Coronary artery (tissue), 2 donors: Measurements from ENCODE around the gene NME2.

Experiments used
- DNase-seq: peaks from one replicate; pipeline ENCODE4 v3.0.0-alpha.2; 2017; ENCODE audit warnings: low spot score
- H3K27ac ChIP-seq, 2 donors: fragments of 200-600 bp; sonication (generic); one replicate each; pipeline ENCODE4 v1.5.1; 2016 to 2019
- H3K4me3 ChIP-seq: fragments of 200-600 bp; sonication (generic); 2 replicates; pipeline ENCODE4 v1.5.1; 2016; ENCODE audit warnings: mild to moderate bottlenecking, moderate library complexity
- TF ChIP-seq, protein P1 (sequence below): fragments of 200-600 bp; sonication (generic); IDR thresholded peaks from one replicate; pipeline ENCODE4 v1.5.1; 2019; ENCODE audit warnings: antibody characterized with exemption

Gene NME2

DNA sequence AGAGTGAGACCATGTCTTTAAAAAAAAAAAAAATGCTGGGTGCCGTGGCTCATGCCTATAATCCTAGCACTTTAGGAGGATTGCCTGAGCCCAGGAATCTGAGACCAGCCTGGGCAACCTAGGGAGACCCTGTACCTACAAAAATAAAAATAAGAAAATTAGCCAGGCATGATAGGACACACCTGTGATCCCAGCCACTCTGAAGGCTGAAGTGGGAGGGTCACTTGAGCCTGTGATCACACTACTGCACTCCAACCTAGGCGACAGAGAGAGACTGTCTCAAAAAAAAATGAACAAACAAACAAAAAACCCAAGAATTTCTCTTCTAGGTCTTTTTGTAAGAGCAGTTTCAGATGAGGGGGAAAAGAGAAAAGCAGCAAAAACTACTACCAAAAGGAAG, 34.6 kb downstream of the NME2 start:
- Histone ChIP-seq H3K4me3 (no peak overlapping the region), H3K27ac (no peak overlapping the region)
- DNase-seq = no peak
- TF ChIP-seq, protein P1, sequence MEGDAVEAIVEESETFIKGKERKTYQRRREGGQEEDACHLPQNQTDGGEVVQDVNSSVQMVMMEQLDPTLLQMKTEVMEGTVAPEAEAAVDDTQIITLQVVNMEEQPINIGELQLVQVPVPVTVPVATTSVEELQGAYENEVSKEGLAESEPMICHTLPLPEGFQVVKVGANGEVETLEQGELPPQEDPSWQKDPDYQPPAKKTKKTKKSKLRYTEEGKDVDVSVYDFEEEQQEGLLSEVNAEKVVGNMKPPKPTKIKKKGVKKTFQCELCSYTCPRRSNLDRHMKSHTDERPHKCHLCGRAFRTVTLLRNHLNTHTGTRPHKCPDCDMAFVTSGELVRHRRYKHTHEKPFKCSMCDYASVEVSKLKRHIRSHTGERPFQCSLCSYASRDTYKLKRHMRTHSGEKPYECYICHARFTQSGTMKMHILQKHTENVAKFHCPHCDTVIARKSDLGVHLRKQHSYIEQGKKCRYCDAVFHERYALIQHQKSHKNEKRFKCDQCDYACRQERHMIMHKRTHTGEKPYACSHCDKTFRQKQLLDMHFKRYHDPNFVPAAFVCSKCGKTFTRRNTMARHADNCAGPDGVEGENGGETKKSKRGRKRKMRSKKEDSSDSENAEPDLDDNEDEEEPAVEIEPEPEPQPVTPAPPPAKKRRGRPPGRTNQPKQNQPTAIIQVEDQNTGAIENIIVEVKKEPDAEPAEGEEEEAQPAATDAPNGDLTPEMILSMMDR = no peak

DNA sequence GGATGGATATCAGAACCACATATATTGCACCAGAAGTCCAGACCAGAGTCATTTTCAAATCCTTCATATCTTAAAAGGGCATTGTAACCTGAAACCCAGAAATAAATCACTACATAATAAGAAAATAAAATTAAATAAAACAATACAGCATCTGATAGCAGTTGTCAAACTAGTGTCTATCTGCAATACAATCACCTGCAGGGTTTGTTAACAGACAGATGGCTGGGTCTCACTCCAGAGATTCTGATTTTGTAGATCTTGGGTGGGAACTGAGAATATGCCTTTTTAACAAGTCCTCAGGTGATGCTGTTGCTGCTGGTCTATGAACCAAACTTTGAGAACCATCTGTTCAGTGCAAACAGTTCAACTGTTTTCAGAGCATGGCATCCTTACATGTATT, 37.6 kb downstream of the NME2 start:
- Histone ChIP-seq H3K27ac (no peak overlapping the region), H3K4me3 (no peak overlapping the region)
- DNase-seq = no peak
- TF ChIP-seq, protein P1 = no peak

DNA sequence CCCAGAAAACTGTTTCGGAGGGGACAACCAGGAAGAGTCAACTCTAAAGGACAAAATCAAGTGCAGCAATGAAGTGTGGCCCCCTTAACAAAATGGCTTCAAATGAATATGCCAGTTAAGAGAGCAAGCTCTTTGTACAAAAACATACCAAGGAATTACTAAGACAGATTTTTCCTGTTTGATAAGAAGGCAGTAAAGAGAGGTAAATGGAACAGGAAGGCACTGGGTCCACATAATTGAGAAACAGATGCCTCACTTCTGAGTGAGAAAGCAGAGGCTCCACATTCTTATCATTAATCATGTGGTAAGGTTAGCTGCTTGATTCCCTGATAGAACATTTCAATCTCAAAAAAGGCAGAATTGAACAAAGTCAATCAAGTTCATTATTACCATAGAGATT, 48.7 kb downstream of the NME2 start:
- no peak for DNase-seq
- Histone ChIP-seq H3K4me3 (no peak overlapping the region), H3K27ac (no peak overlapping the region)
- TF ChIP-seq, protein P1 = no peak

DNA sequence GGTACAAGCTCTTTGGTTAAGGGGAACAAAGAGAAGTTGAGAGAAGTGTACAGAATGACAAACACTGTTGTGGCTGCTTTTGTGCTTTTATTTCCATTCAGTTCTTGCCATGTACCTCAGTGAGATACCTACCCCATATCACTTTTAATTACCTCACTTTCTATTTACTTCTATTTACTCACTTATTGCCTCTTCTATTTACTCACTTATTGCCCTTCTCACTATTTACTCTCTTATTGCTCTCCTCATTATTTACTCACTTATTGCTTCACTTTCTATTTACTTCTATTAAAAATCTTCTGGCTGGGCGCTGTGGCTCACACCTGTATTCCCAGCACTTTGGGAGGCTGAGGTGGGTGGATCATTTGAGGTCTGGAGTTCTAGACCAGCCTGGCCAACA, 51.7 kb downstream of the NME2 start:
- no peak overlapping the region for H3K4me3 ChIP-seq
- no peak for DNase-seq
- no peak overlapping the region for H3K27ac ChIP-seq
- TF ChIP-seq, protein P1 = no peak

DNA sequence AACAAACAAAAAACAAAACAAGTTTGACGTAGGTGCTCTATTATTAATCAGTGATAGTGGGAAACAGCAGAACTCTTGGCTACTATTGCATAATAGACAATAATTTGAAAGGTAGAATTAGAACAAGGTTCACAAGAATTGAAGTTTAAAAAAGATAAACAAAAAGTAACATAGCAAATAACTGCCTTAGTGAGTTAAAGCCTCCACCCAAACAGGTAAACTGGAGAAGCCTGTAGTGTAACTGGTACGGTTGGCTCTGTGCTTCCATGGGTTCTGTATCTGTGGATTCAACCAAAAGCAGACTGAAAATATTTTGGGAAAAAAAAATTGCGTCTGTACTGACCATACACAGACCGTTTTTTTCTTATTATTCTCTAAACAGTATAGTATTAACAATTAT, 55.1 kb downstream of the NME2 start:
- DNase-seq = no peak
- TF ChIP-seq, protein P1 = no peak
- H3K4me3 ChIP-seq = no peak overlapping the region
- H3K27ac ChIP-seq = no peak overlapping the region
